HCT116 (cell line): Measurements from ENCODE around the gene OLFML1.

Experiments
- TCF7L2 ChIP-seq: IDR thresholded peaks from 2 replicates; pipeline ENCODE4 v1.7.0; 2011; ENCODE audit warnings: borderline replicate concordance, inconsistent platforms; ENCODE audit not compliant: insufficient read depth, insufficient read length; ENCODE audit errors: extremely low read depth
- TF ChIP-seq, protein P1 (sequence below), 3 experiments: fragments of 200-600 bp in 1 of 3; sonication (generic) in 1 of 3; IDR thresholded peaks in 2 of 3; conservative IDR thresholded peaks in 1 of 3; 2 replicates each; pipeline ENCODE4 v1.5.1; 2012 to 2017; ENCODE audit warnings: low read depth in 2 of 3, low read length in 2 of 3, antibody characterized with exemption in 1 of 3, borderline replicate concordance in 1 of 3, control low read depth in 1 of 3, mild to moderate bottlenecking in 1 of 3, mixed read lengths in 1 of 3, mixed run types in 1 of 3, moderate library complexity in 1 of 3; ENCODE audit not compliant: insufficient read depth in 1 of 3

DNA sequence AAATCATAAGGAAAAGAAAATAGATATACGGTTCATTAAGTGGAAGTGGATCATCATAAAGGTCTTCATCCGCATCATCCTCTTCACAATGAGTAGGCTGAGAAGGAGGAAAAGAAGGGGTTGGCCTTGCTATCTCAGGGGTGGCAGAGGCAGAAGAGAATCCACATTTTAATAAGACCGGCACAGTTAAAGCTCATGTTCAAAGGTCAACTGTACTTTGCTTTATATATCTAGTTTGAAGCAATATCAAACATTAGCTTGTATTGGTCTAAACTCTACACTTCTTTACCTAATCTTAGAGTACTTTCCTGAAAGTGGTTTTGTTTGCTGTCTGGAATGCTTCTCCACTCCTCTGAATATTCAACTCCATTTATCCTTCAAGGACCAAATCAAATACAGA, 22.8 kb downstream of the OLFML1 start:
- TF ChIP-seq TCF7L2 = no peak
- TF ChIP-seq, protein P1, sequence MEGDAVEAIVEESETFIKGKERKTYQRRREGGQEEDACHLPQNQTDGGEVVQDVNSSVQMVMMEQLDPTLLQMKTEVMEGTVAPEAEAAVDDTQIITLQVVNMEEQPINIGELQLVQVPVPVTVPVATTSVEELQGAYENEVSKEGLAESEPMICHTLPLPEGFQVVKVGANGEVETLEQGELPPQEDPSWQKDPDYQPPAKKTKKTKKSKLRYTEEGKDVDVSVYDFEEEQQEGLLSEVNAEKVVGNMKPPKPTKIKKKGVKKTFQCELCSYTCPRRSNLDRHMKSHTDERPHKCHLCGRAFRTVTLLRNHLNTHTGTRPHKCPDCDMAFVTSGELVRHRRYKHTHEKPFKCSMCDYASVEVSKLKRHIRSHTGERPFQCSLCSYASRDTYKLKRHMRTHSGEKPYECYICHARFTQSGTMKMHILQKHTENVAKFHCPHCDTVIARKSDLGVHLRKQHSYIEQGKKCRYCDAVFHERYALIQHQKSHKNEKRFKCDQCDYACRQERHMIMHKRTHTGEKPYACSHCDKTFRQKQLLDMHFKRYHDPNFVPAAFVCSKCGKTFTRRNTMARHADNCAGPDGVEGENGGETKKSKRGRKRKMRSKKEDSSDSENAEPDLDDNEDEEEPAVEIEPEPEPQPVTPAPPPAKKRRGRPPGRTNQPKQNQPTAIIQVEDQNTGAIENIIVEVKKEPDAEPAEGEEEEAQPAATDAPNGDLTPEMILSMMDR (IDR thresholded peaks at IDR 0.05 in 2 of 3, conservative IDR thresholded peaks at IDR 0.05 in 1 of 3; ENCODE audit: borderline replicate concordance in 1 of 3, insufficient read depth in 1 of 3, low read depth in 2 of 3, low read length in 2 of 3) = no peak
